ENCODE results near the gene PTPRM.

GRCh38 chr18:8011361-8011760 is 444.2 kb downstream of the PTPRM start:
- TF ChIP-seq CTCF (optimal IDR thresholded peaks at IDR 0.05 in 1 of 3, IDR thresholded peaks at IDR 0.05 in 1 of 3, conservative IDR thresholded peaks at IDR 0.05 in 1 of 3; ENCODE audit: extremely low read depth in 1 of 3, insufficient read depth in 2 of 3, low read length in 3 of 3) (no peak), EZH2 (IDR thresholded peaks at IDR 0.05; ENCODE audit: low read length) (no peak)
